H54 (cell line): Measurements from ENCODE around the gene NAGK.
"Not testable (repeated sequence)": the region's sequence is repeated elsewhere in the genome, so short reads cannot be mapped to it uniquely, and the experiment has no call there.

Experiments
- DNase-seq: peaks from one replicate; pipeline ENCODE4 v3.0.0; 2011; ENCODE audit warnings: low spot score, mixed read lengths; ENCODE audit not compliant: insufficient read length
- FAIRE-seq: peaks from 3 replicates; lab custom pipeline; 2011; peaks lifted over from hg19 to GRCh38; lab: Jason Lieb, UNC
- POLR2A ChIP-seq: IDR thresholded peaks from 2 replicates; pipeline ENCODE4 v1.6.1; 2011; ENCODE audit warnings: low read depth, mild to moderate bottlenecking, low read length

The NAGK gene

DNA sequence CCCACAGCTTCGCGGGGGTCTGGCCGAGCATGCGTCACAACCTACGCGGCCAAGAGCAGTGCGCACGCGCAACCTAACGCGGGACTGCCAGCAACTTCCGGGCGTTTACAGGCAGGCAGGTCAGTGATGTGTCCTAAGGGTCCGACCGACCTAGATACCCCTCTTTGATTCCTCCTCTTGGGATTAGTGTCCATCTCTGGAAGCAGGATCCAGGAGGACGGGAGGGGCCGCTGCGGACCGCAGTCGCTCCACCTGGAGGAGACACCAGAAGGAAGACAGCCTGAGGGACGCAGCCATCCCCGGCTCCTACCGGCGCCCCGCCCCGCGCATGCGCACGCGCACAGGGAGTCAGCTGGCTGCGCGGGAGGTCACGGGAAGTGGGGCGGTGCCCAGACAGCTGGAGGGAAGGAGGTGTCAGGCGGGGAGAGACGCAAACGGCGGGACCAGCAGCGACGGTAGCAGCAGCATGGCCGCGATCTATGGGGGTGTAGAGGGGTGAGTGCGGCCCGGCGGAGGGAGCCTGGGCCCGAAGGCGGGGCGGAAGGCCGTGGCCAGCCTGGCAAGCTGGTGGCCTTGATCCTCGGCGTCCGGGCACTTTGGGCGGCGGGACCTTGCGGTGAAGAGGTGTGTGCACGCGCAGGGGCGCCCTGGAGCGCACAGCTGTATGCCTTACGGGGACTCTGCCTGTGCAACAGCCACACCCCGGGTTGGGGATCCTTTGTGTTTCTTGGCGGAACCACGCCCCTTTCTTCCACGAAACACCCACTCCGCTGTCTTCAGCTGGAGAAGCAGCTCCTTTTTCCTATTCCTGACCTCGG is at the start of gene NAGK:
Gene NAGK (plus strand): TSS at position 431 of the 818 bp plus-strand sequence. CDS start 36 bp downstream, at position 467.
- FAIRE-seq: no peak
- TF ChIP-seq POLR2A: peak; percentile 95

DNA sequence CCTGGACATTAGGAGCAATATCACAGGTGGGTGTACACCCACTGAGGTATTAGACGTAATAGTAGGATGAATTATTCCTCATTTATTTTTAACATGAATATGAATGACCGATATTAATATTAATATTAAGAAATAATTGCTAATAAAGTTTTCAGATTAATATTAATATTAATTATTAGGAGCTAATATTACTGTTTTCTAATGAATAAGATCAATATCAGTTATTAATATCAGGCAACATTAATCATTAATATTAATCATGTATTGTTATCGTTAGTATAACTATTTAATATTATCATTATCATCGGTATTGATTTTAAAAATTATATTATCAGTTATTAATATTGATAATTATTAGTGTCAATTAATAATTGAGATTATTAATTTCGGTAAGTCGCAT is 48.5 kb upstream of the NAGK start:
- not testable (repeated sequence) for FAIRE-seq, DNase-seq

More for the DNA sequence above, at the start of gene NAGK:
- peak; percentile 96 for DNase-seq

DNA sequence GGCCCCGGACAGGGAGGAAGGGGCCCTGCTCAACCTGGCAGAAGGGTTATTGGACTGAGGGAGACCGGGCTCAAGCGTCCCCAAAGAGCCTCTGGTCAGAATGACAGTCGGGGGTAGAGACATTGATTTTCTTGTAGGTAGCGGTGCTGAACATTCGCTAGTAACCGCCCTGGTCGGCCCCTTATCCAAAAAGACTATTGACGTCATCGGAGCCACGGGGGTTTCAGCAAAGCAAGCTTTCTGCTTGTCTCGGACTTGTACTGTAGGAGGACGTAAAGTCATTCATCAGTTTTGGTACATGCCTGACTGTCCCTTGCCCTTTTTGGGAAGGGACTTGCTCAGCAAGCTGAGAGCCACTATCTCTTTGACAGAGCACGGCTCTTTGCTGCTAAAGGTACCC is 47.1 kb upstream of the NAGK start:
- not testable (repeated sequence) for DNase-seq, FAIRE-seq

DNA sequence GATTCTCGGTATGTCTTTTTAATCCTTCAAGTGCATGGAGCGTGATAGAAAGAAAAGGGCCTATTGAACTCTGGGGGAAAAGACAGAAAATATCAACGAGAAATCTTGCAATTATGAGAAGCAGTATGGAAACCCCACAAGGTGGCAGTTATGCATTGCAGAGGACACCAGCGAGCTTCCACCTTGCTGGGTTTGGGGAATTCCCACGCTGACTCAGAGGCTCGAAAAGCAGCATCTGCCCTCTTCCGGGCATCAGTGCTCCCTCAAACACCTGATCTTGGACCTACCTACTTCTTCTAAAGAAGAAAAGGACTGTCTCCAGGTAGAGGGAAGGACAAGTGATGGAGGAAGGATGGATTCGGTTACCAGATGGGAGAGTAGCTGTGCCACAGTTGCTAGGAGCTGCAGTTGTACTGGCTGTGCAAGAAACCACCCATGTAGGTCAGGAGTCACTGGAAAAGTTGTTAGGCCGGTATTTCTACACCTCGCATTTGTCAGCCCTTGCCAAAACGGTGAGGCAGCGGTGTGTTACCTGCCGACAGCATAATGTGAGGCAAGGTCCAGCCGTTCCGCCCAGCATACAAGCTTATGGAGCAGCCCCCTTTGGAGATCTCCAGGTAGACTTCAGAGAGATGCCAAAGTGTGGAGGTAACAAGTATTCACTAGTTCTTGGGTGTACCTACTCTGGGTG is 44.8 kb upstream of the NAGK start:
- not testable (repeated sequence) for DNase-seq, FAIRE-seq

DNA sequence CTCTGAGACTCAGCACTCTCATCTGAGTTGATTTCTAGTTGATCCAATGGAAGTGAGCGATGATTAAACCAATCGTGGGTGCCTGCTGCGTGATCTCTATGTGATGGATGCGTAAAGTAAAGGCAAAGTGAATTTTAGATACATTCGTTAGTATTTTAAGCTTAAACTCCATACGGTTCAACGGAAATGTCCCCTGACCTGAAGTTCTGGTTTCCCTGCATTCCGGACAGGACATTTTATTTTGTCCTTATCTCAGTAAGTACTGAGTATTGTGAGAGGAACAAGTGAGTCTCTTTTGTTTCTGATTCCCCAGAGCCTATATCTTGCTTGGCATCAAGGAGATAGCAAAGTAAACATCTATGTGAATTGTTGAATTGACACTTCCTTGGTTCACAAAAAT is 32.2 kb upstream of the NAGK start:
- not testable (repeated sequence) for FAIRE-seq, DNase-seq

DNA sequence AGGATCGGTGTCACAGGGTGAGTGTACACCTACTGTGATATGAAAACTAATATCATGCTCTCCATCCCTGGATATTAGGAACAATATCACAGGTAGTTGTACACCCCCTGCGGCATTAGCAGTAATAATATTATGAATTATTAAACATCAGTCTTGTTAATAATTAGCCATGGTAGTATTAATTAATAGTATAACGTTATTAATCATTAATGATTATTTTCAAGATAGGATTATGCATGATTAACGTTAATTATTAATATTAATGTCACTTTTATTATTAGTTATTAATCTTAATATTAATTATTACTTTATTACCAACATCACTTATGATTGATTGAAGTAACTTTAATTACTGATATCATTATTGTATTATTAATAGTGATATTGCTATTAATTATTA is 26.2 kb upstream of the NAGK start:
- DNase-seq (no peak), FAIRE-seq (no peak)
- no peak for TF ChIP-seq POLR2A

DNA sequence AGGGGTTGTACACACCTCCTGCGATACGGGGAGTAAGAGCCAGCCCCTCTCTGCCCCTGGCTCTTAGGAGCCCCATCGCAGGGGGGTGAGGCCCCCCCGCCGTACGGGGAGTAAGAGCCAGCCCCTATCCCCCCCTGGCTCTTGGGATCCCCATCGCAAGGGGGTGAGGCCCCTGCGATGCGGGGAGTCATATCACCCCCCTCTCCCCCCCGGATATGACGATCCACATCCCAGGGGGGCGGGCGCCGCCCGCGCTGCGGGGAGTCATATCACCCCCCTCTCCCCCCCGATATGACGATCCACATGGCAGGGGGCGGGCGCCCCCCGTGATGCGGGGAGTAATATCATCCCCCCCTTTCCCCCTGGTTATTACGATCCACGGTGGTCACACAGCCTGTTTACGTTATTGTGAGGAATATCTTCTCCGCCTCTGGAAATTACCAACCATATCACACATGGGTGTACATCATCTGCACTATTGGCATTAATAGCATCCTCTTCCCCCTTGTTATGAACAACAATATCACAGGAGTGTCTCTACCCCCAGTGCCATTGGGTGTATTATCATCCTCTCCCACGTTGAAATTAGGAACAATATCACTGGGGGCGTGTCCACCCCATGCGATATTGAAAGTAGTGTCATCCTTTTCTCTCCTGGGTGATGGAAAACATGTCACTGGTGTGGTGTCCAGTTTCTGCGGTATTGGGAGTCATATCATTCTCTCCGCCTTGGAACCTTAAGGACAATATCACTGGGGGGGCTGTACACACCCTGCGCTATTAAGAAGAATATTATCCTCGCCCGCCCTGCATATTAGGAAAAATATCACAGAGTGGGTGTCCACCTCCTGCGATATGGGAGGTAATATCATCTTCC is 24.7 kb upstream of the NAGK start:
- no peak for TF ChIP-seq POLR2A
- no peak for FAIRE-seq

DNA sequence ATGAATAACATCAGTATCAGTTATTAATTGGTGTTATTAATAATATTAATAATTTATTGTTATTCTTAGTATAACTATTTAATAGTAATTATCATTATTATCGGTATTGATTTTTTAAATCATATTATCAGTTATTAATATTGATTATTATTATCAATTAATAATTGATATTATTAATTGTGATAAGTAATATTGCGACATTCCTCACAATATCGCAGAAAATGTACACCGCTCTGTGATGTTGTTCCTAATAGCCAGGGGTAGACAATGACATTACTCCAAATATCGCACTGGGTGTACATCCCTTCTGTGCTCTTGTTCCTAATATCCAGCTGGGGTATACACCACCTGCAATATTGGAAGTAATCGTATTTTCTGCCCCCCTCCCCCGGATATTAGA is 23.3 kb upstream of the NAGK start:
- DNase-seq (no peak), FAIRE-seq (no peak)
- TF ChIP-seq POLR2A: no peak

More for the DNA sequence above, 24.7 kb upstream of the NAGK start:
- no peak for DNase-seq

DNA sequence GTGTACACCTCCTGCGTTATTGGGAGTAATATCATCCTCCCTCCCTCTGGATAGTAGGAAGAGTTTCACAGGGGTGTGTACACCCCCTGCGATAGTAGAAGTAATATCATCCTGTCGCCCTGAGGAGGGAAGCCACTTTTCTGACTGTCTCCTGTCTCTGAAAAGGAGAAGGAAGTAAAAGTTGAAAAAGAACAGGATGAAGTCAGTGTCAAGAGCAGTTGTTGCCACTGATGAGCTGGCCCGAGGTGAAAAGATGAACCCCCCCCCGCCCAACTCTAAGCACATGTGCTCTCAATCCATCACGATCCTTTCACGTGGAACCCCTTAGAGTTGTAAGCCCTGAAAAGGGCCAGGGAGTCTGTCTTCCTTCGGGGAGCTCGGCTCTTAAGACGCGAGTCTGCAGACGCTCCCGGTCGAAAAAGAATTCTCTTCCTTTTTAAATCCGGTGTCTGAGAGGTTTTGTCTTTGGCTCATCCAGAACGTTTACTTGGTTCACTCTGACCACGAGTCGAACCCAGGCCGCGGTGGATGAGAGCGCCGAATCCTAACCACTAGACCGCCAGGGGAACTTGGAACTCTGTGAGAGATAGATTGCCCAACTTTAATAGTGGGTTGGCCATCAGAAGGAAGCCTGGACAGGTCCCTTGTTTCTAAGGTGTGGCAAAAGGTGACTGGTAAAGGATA is 22.4 kb upstream of the NAGK start:
- no peak for TF ChIP-seq POLR2A
- FAIRE-seq (no peak), DNase-seq (no peak)

DNA sequence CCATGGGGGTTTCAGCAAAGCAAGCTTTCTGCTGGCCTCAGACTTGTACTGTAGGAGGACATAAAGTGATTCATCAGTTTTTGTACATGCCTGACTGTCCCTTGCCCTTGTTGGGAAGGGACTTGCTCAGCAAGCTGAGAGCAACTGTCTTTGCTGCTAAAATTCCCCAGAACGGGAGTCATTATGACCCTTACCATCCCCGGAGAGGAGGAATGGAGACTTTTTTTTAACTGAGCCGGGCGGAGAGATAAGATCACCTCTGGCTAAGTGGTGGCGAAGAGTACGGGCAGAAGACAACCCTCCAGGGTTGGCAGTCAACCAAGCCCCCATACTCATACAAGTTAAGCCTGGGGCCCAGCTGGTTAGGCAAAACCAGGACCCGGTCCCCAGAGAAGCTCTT is 20.4 kb upstream of the NAGK start:
- DNase-seq (no peak), FAIRE-seq (no peak)
- no peak for TF ChIP-seq POLR2A

DNA sequence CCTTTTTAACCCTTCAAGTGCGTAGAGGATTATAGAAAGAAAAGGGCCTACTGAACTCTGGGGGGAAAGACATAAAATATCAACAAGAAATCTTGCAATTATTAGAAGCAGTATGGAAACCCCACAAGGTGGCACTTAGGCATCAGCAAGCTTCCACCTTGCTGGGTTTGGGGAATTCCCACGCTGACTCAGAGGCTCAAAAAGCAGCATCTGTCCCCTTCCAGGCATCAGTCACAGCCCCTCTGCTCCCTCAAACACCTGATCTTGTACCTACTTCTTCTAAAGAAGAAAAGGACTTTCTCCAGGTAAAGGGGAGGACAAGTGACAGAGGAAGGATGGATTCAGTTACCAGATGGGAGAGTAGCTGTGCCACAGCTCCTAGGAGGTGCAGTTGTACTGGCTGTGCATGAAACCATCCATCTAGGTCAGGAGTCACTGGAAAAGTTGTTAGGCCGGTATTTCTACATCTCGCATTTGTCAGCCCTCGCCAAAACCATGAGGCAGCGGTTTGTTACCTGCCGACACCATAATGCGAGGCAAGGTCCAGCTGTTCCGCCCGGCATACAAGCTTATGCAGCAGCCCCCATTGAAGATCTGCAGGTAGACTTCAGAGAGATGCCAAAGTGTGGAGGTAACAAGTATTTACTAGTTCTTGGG is 18.6 kb upstream of the NAGK start:
- not testable (repeated sequence) for DNase-seq, FAIRE-seq

DNA sequence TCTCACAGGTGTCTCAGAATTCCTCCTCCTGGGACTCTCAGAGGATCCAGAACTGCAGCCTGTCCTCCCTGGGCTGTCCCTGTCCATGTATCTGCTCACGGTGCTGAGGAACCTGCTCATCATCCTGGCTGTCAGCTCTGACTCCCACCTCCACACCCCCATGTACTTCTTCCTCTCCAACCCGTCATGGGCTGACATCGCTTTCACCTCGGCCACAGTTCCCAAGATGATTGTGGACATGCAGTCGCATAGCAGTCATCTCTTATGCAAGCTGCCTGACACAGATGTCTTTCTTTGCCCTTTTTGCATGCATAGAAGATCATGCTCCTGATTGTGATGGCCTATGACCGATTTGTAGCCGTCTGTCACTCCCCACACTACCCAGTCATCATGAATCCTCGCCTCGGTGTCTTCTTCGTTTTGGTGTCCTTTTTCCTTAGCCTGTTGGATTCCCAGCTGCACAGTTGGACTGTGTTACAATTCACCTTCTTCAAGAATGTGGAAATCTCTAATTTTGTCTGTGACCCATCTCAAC is 13.2 kb upstream of the NAGK start:
- FAIRE-seq, DNase-seq: not testable (repeated sequence)

DNA sequence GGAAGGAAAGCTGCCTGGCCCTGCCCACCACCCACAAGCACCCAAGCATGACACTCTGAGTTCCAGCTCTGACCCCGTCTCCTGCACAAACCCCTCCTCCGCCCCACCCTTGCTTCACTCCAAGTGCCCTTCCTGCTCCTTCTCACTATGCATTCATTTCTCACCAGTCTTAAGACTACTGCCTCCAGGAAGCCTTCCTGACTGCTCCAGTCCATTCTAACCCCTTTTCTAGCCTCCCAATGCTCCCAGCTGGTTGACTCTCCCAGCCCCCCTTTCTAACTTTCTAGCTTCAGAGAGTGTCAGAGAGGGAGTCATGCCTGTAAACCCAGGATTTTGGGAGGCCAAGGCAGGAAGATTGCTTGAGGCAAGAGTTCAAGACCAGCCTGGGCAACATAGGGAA is 8.2 kb upstream of the NAGK start:
- no peak for TF ChIP-seq POLR2A
- FAIRE-seq (no peak), DNase-seq (no peak)
